K562 (cell line): ENCODE measurements around the gene CKLF. TPM values are rescaled to one million over a fixed set of nuclear protein-coding genes. Genes with fewer than 3 reads are reported as not detected.

Experiments used
- C11orf30 ChIP-seq: fragments of 450-650 bp; IDR thresholded peaks from 2 replicates; pipeline ENCODE4 v1.6.1; 2016; ENCODE audit warnings: low read depth, mild to moderate bottlenecking
- CCNT2 ChIP-seq: IDR thresholded peaks from 2 replicates; pipeline ENCODE4 v1.6.1; 2011; ENCODE audit warnings: borderline replicate concordance, low read depth, mild to moderate bottlenecking, moderate library complexity, mixed read lengths, low read length; ENCODE audit not compliant: insufficient read length; ENCODE audit errors: extremely low read depth
- HDAC2 ChIP-seq: fragments of 450-650 bp; IDR thresholded peaks from 2 replicates; pipeline ENCODE4 v1.6.1; 2016; ENCODE audit warnings: mild to moderate bottlenecking
- MCM7 ChIP-seq, 2 experiments: fragments of 450-650 bp; IDR thresholded peaks; 2 replicates each; pipeline ENCODE4 v1.6.1; 2016 to 2018
- NR2C2 ChIP-seq, 2 experiments: fragments of 200-800 bp in 1 of 2; sonication (Bioruptor generic) in 1 of 2; sonication (generic) in 1 of 2; formaldehyde crosslinking in 1 of 2; IDR thresholded peaks; 2 replicates each; pipeline versions ENCODE4 v1.6.1 to v1.8.0; 2016 to 2022; ENCODE audit warnings: mild to moderate bottlenecking in 1 of 2, missing compliant biosample characterization in 1 of 2, missing genetic modification characterization in 1 of 2, missing genetic modification reagents in 1 of 2
- NR4A1 ChIP-seq, 2 experiments: fragments of 250-450 bp in 1 of 2; fragments of 450-650 bp in 1 of 2; sonication (Bioruptor Pico) in 1 of 2; IDR thresholded peaks; 2 replicates each; pipeline versions ENCODE4 v1.4.0 to v1.6.1; 2016 to 2020; ENCODE audit warnings: mild to moderate bottlenecking in 2 of 2, missing compliant biosample characterization in 1 of 2, missing genetic modification characterization in 1 of 2, moderate library complexity in 1 of 2
- PCBP1 ChIP-seq: fragments of 200-400 bp; formaldehyde crosslinking; IDR thresholded peaks from 2 replicates; pipeline ENCODE4 v1.6.1; 2018; ENCODE audit warnings: mild to moderate bottlenecking, low read depth, low read length; ENCODE audit not compliant: poor library complexity, severe bottlenecking
- SRSF3 ChIP-seq: fragments of 200-400 bp; formaldehyde crosslinking; IDR thresholded peaks from 2 replicates; pipeline ENCODE4 v1.6.1; 2016; ENCODE audit warnings: mild to moderate bottlenecking, low read length, moderate library complexity; ENCODE audit not compliant: insufficient read depth
- TEAD4 ChIP-seq, 2 experiments: sonication (generic) in 1 of 2; formaldehyde crosslinking in 1 of 2; IDR thresholded peaks; 2 replicates each; pipeline versions ENCODE4 v1.6.1 to v1.8.0; 2012 to 2022; ENCODE audit warnings: borderline replicate concordance in 1 of 2, inconsistent platforms in 1 of 2, low read length in 1 of 2, mild to moderate bottlenecking in 1 of 2, missing genetic modification reagents in 1 of 2
- WHSC1 ChIP-seq: IDR thresholded peaks from one replicate; pipeline ENCODE4 v1.6.1; 2012; ENCODE audit warnings: low read length, control low read depth, inconsistent platforms
- ZBTB17 ChIP-seq: fragments of 450-650 bp; formaldehyde crosslinking; IDR thresholded peaks from 2 replicates; pipeline ENCODE4 v1.4.0; 2020; ENCODE audit warnings: mild to moderate bottlenecking
- polyA plus RNA-seq, 8 experiments: library from polyadenylated mRNA; depleted of rRNA in 4 of 8; stranded (reverse) in 5 of 8; unstranded in 3 of 8; fragments of >200 nt; fragmentation: Nextera tagmentation in 2 of 8; fragmentation: Illumina TruSeq in 1 of 8; extraction: Ambion mirVana in 2 of 8; extraction: Trizol in 1 of 8; gene quantifications; 2 replicates each; pipeline versions ENCODE4 v1.2.1 to v1.2.3, GENCODE V29; 2011 to 2014; ENCODE audit warnings: inconsistent platforms in 1 of 8, missing spikeins in 1 of 8
- total RNA-seq, 7 experiments: library from RNA; depleted of rRNA in 6 of 7; stranded (reverse); fragments of >200 nt in 6 of 7; fragmentation: Illumina TruSeq in 2 of 7; extraction: Trizol in 2 of 7; gene quantifications; 2 replicates each; pipeline versions ENCODE4 v1.2.1 to v1.2.3, GENCODE V29; 2011 to 2021; ENCODE audit warnings: low replicate concordance in 1 of 7
- TF ChIP-seq, protein P1 (sequence below): fragments of 250-450 bp; sonication (Bioruptor Pico); IDR thresholded peaks from 2 replicates; pipeline ENCODE4 v1.4.0; 2020; ENCODE audit warnings: mild to moderate bottlenecking
- TF ChIP-seq, protein P2 (sequence below): fragments of 200-800 bp; sonication (Bioruptor generic); IDR thresholded peaks from 2 replicates; pipeline ENCODE4 v1.6.1; 2016; ENCODE audit warnings: missing genetic modification characterization, missing compliant biosample characterization
- TF ChIP-seq, protein P3 (sequence below): IDR thresholded peaks from 2 replicates; pipeline ENCODE4 v1.6.1; 2016; ENCODE audit warnings: missing genetic modification characterization, missing compliant biosample characterization

CKLF gene
- total and polyA plus RNA-seq, 9 of the 15 experiments (the other 6 are each of a cell fraction or from before 2014, with no cell fraction given): 84.8 to 322 (median 118) TPM

DNA sequence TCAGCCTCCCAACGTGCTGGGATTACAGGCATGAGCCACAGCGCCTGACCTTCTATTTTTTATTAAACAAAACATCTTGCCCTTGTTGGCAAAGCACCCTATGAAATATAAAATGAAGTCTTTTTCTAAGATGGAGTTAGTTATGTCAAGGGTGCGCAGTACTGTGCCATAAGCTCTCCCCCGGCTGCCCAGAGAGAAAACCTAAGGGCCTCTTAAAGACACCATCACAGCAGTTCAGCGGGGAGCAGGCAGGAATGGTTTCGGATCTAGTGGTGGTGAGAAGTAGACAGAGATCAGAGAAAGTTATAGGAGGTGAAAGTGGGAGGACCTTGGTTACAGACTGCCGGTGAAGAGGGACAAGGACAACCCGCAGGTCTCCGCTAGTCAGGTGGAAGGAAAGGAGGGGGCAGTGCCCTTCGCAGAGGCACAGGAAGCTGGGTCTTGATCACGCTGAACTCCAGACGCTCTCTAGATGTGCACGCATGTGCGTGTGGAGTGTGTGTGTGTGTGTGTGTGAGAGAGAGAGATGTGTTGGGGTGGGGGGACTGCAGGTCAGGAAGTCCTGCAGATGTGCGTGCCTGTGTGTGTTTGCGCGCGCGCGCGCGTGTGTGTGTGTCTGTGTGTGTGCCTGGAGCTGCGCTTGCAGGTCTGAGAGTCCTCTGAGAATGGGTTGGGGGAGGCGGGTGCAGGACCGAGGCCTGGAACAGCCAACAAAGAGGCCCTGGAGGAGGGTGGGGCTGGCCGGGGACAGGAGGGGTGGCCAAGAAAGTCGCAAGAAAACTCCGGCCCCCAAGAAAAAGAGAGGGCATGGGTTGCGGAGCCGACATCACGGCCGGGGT, 51.4 kb downstream of the CKLF start (continued):
- TF ChIP-seq, protein P1, sequence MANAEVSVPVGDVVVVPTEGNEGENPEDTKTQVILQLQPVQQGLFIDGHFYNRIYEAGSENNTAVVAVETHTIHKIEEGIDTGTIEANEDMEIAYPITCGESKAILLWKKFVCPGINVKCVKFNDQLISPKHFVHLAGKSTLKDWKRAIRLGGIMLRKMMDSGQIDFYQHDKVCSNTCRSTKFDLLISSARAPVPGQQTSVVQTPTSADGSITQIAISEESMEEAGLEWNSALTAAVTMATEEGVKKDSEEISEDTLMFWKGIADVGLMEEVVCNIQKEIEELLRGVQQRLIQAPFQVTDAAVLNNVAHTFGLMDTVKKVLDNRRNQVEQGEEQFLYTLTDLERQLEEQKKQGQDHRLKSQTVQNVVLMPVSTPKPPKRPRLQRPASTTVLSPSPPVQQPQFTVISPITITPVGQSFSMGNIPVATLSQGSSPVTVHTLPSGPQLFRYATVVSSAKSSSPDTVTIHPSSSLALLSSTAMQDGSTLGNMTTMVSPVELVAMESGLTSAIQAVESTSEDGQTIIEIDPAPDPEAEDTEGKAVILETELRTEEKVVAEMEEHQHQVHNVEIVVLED (CRISPR knock-in tag): peak; percentile 56
- 0 out of 2 replicates have a peak, but pooled peaks have one; percentile 41 for TF ChIP-seq ZBTB17 (CRISPR knock-in tag)
- TF ChIP-seq, protein P2, sequence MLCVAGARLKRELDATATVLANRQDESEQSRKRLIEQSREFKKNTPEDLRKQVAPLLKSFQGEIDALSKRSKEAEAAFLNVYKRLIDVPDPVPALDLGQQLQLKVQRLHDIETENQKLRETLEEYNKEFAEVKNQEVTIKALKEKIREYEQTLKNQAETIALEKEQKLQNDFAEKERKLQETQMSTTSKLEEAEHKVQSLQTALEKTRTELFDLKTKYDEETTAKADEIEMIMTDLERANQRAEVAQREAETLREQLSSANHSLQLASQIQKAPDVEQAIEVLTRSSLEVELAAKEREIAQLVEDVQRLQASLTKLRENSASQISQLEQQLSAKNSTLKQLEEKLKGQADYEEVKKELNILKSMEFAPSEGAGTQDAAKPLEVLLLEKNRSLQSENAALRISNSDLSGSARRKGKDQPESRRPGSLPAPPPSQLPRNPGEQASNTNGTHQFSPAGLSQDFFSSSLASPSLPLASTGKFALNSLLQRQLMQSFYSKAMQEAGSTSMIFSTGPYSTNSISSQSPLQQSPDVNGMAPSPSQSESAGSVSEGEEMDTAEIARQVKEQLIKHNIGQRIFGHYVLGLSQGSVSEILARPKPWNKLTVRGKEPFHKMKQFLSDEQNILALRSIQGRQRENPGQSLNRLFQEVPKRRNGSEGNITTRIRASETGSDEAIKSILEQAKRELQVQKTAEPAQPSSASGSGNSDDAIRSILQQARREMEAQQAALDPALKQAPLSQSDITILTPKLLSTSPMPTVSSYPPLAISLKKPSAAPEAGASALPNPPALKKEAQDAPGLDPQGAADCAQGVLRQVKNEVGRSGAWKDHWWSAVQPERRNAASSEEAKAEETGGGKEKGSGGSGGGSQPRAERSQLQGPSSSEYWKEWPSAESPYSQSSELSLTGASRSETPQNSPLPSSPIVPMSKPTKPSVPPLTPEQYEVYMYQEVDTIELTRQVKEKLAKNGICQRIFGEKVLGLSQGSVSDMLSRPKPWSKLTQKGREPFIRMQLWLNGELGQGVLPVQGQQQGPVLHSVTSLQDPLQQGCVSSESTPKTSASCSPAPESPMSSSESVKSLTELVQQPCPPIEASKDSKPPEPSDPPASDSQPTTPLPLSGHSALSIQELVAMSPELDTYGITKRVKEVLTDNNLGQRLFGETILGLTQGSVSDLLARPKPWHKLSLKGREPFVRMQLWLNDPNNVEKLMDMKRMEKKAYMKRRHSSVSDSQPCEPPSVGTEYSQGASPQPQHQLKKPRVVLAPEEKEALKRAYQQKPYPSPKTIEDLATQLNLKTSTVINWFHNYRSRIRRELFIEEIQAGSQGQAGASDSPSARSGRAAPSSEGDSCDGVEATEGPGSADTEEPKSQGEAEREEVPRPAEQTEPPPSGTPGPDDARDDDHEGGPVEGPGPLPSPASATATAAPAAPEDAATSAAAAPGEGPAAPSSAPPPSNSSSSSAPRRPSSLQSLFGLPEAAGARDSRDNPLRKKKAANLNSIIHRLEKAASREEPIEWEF (CRISPR knock-in tag): peak; percentile 89
- TF ChIP-seq SRSF3: no peak
- no peak for TF ChIP-seq WHSC1
- peak; percentile 33 for TF ChIP-seq PCBP1
- TF ChIP-seq NR2C2 (CRISPR knock-in tag; IDR thresholded peaks at IDR 0.05): no peak
- no peak for TF ChIP-seq NR2C2 (tag; IDR thresholded peaks at IDR 0.05)
- TF ChIP-seq CCNT2: no peak
- TF ChIP-seq TEAD4 (IDR thresholded peaks at IDR 0.05; ENCODE audit: low read length): no peak
- TF ChIP-seq TEAD4 (CRISPR knock-in tag; IDR thresholded peaks at IDR 0.05; ENCODE audit: borderline replicate concordance): no peak
- peak; percentile 57; the same call in 1 of the 2 replicates for TF ChIP-seq HDAC2
- TF ChIP-seq, protein P3, sequence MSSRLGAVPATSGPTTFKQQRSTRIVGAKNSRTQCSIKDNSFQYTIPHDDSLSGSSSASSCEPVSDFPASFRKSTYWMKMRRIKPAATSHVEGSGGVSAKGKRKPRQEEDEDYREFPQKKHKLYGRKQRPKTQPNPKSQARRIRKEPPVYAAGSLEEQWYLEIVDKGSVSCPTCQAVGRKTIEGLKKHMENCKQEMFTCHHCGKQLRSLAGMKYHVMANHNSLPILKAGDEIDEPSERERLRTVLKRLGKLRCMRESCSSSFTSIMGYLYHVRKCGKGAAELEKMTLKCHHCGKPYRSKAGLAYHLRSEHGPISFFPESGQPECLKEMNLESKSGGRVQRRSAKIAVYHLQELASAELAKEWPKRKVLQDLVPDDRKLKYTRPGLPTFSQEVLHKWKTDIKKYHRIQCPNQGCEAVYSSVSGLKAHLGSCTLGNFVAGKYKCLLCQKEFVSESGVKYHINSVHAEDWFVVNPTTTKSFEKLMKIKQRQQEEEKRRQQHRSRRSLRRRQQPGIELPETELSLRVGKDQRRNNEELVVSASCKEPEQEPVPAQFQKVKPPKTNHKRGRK: no peak
- TF ChIP-seq NR4A1 (CRISPR knock-in tag; IDR thresholded peaks at IDR 0.05): no peak
- TF ChIP-seq NR4A1 (tag; IDR thresholded peaks at IDR 0.05): peak; percentile 95
- no peak; a peak in 1 of 4 replicates for TF ChIP-seq MCM7 (IDR thresholded peaks at IDR 0.05)
- no peak; the same call in 1 of the 2 replicates for TF ChIP-seq C11orf30
